GM19455 (cell line): Measurements from ENCODE around the gene PRKN.
"Not testable (repeated sequence)": the region's sequence is repeated elsewhere in the genome, so short reads cannot be mapped to it uniquely, and the experiment has no call there.

Experiments used
- ATAC-seq: cut with Tn5 transposase; IDR thresholded peaks from one replicate; pipeline ENCODE4 v1.9.1; 2021; ENCODE audit not compliant: unreplicated experiment

PRKN gene

GRCh38 chr6:161882196-161882765, 845.3 kb downstream of the PRKN start:
- no peak for ATAC-seq

DNA sequence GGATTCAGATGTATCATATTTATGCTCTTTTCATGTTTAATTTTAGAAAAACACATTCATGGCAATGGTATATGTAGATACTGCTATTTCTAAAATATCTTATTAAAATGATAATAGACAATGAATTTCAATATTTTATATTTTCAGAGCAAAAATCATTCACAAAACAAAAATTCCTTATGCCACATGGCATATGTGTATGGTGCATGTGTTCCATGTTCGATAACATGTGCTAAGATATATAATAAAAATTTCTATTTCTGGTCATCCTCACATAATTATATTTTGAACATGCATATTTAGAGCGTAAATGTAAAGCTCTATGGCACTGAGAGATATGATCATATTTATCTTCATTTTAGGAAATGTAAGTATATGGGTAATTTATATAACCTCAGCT, 847.5 kb downstream of the PRKN start:
- no peak for ATAC-seq

GRCh38 chr6:161876231-161876630, 851.3 kb downstream of the PRKN start:
- no peak for ATAC-seq

- ATAC-seq: no peak
Measured at GRCh38 chr6:161870236-161870901, 857.2 kb downstream of the PRKN start.

DNA sequence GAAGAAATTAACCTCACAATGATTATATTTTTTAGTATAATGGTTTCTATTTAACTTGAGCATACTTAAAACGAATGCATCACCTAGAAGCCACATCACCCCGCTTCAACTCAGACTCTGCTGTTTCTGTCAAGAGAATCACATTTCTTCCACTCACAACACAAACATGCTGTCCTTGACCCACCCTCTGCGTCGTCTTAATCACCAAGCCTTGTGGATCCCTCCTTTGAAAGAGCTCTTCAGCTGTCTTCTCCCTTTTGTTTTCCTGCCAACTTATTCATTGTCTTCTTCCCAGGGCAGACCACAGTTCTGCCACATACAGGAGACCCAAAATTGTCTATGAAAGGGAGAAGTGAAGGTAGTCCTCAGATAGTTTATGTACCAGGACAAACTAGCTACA, 858.1 kb downstream of the PRKN start:
- no peak for ATAC-seq

GRCh38 chr6:161866570-161866969, 861.0 kb downstream of the PRKN start:
- ATAC-seq: no peak

DNA sequence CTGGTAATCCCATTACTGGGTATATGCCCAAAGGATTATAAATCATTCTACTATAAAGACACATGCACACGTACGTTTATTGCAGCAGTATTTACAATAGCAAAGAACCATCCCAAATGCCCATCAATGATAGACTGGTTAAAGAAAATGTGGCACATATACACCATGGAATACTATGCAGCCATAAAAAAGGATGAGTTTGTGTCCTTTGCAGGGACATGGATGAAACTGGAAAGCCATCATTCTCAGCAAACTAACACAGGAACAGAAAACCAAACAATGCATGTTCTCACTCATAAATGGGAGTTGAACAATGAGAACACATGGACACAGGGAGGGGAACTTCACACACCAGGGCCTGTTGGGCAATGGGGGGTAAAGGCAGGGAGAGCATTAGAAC, 866.5 kb downstream of the PRKN start:
- not testable (repeated sequence) for ATAC-seq

DNA sequence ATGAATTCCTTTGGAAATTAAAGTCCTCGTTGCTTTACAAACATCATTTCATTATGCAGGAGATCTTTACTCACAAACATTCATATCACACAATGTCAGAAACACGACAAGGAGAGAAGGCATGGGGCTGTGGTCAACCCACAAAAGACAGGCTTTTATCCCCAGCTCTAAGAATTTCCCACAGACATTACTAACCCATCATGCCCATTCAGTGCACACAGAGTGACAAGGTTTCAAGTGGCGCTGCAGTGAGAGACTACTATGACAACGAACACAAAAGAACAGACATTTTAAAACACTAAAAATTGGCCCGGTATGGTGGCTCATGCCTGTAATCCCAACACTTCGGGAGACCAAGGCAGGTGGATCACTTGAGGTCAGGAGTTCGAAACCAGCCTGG, 873.9 kb downstream of the PRKN start:
- ATAC-seq: no peak

- ATAC-seq: not testable (repeated sequence)
Measured at GRCh38 chr6:161851486-161851885, 876.1 kb downstream of the PRKN start.

- no peak for ATAC-seq
Measured at GRCh38 chr6:161850562-161850961, 877.0 kb downstream of the PRKN start.

- ATAC-seq: no peak
Measured at GRCh38 chr6:161847628-161848027, 879.9 kb downstream of the PRKN start.

- no peak for ATAC-seq
Measured at GRCh38 chr6:161844804-161845203, 882.8 kb downstream of the PRKN start.

- ATAC-seq: no peak
Measured at GRCh38 chr6:161843066-161843465, 884.5 kb downstream of the PRKN start.

DNA sequence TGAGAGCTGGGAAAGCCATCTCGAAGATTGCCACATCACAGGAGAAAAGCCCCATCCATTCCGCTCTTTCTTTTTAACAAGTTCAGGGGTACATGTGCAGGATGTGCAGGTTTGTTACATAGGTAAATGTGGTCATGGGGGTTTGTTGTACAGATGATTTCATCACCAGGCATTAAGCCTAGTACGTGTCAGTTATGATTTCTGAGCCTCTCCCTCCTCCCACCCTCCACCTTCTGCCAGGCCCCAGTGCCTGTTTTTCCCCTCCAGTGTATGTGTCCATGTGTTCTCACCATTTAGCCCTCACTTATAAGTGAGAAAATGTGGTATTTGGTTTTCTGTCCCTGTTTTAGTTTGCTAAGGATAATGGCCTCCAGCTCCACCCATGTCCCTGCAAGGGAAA, 887.2 kb downstream of the PRKN start:
- ATAC-seq: no peak

GRCh38 chr6:161838306-161839035, 889.1 kb downstream of the PRKN start:
- ATAC-seq: no peak

DNA sequence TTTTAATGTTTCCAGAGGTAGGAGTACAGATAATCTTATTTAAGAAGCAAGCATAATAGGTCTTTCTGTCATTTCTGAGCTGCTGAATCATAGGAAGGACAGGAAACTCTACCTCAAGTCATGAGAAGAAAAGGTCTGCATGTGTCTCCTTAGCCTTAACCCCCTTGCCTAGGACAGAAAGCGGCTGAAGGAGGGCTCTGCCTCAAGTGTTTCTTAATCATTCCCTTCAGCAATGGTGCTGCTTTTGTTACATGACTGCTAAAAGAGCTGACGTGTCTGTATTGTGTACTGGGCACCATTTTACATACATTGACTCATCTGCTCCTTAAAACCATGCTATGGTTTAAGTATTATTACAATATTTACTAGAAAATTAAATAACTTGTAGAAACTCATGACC, 889.7 kb downstream of the PRKN start:
- ATAC-seq: no peak

DNA sequence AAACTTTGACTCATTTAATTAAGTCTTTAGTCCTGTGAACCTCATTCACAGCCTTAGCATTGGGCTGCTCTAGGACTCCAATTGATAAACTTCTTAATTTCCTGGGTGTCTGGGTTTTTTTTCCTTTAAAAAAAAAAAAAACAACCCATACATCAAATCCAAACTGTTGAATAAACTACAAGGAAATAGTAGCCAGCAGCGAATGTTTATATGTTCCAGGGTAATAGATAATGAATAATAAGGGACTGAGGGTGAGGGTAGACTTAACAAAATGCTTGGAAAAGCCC, 890.2 kb downstream of the PRKN start:
- ATAC-seq: no peak

DNA sequence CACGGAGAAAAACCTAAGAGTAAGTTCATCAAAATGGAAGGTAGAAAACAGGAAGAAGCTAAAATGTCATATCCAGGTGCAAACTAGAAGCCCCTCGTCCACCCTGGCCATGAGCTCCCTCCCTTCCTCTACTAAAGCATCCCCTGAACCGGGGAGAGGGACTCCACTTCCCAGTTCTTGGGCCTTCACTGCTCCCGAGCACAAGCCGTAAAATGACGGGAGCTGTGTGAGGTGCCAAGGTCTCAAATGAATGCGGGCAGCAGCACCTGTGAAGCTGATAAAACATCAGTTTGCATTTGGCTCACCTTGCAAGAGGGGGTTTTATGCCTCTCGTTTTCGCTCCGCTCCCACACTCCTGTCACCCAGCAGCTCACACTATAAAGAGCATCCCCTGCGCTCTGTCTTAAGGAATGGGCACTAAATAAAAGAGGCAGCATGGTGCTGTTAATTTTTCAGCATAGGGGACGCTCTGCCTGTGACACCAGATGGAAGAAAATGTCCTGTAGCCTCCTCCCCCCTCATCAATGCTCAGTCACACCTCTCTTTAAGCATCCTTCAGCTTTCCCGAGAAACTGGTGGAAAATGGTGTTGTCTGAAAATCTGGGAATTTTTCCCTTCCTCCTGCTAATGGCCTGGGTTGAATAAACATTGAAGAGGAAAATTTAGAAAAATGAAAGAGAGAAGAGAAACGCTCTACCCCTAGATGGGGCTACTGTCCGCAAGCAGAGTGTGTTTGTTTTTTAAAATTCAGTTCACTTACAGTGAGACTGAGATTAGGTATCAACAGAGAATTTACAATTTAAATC, 890.7 kb downstream of the PRKN start:
- ATAC-seq: no peak

DNA sequence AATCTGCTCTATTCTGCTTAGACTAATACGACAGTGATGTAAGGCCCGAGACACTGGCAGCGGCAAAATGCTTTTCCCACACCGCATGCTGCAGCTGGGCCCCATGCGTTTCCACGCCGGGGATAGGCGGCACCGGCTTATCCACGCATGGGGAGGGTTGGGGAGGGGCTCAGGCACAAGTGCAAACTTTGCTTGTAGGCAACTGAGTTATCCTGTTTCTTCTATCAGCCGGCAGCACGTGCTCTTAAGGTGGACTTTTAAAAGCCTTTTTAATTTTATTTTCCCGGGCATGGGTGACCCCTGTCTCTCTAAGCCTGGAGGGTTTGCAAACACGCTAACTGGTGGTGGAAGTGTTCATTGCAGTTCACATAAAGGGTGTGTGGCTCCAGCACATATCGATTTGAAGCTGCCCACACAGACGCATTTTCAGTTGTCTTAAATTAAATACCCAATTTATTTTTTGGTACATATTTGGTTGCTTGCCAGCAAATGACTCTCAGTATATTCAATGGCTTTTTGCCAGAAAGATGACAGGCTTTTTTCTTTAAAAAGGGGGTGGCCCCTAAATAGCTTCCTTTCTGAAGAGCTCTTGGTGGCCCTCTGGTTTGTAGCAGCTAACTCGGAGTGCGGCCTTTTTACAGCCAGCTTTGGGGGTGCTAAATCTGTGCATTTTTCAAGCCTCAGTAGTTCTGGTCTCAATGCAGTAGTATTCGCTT, 891.9 kb downstream of the PRKN start:
- ATAC-seq: no peak

GRCh38 chr6:161834426-161834825, 893.1 kb downstream of the PRKN start:
- no peak for ATAC-seq
